Measurements from ENCODE around the gene SLC5A10. TPM values are rescaled to one million over a fixed set of nuclear protein-coding genes. Genes with fewer than 3 reads are reported as not detected.
"Not testable (repeated sequence)": the region's sequence is repeated elsewhere in the genome, so short reads cannot be mapped to it uniquely, and the experiment has no call there.

The SLC5A10 gene
- total RNA-seq, 4 donors from 2014 or later: not detected

GRCh38 chr17:18953231-18953728 lies 1.3 kb downstream of the SLC5A10 start:
- intact Hi-C loops (cut with DNase I; ENCODE audit: low total_unique reads): no loop called here
- DNase-seq: no peak
- Histone ChIP-seq H3K9me3 (no peaks in the 10 kb centered on the region), H3K36me3 (no peaks in the 10 kb centered on the region), H3K4me3 (no peak overlapping the region), H3K27me3 (no peaks in the 10 kb centered on the region), H3K27ac (no peak overlapping the region), H3K4me1 (no peaks in the 10 kb centered on the region)
- no peak for TF ChIP-seq POLR2A (IDR thresholded peaks at IDR 0.05)
- no peak for TF ChIP-seq CTCF (IDR thresholded peaks at IDR 0.05)

- Histone ChIP-seq H3K4me1 (no peaks in the 10 kb centered on the region), H3K36me3 (no peaks in the 10 kb centered on the region), H3K4me3 (no peak overlapping the region), H3K27ac (no peak overlapping the region), H3K9me3 (no peaks in the 10 kb centered on the region), H3K27me3 (no peaks in the 10 kb centered on the region)
- intact Hi-C loops (cut with DNase I; ENCODE audit: low total_unique reads): no loop called here
- DNase-seq: no peak
- TF ChIP-seq POLR2A (IDR thresholded peaks at IDR 0.05) (no peak), CTCF (IDR thresholded peaks at IDR 0.05) (no peak)
Observed at GRCh38 chr17:18954321-18954720, 2.4 kb downstream of the SLC5A10 start.

GRCh38 chr17:18955009-18955408 lies 3.0 kb downstream of the SLC5A10 start:
- Histone ChIP-seq H3K9me3 (no peaks in the 10 kb centered on the region), H3K4me3 (no peak overlapping the region), H3K27me3 (no peaks in the 10 kb centered on the region), H3K4me1 (no peaks in the 10 kb centered on the region), H3K27ac (no peak overlapping the region), H3K36me3 (no peaks in the 10 kb centered on the region)
- intact Hi-C loops (cut with DNase I; ENCODE audit: low total_unique reads): no loop called here
- no peak for DNase-seq
- no peak for TF ChIP-seq POLR2A (IDR thresholded peaks at IDR 0.05)
- TF ChIP-seq CTCF (IDR thresholded peaks at IDR 0.05): no peak

- H3K4me1 ChIP-seq; H3K27me3 ChIP-seq; intact Hi-C loops (cut with DNase I; ENCODE audit: low total_unique reads); H3K9me3 ChIP-seq; H3K27ac ChIP-seq; DNase-seq; H3K4me3 ChIP-seq; H3K36me3 ChIP-seq: not testable (repeated sequence)
Observed at GRCh38 chr17:18956021-18956420, 4.1 kb downstream of the SLC5A10 start.

- intact Hi-C loops (cut with DNase I; ENCODE audit: low total_unique reads): no loop called here
- Histone ChIP-seq H3K4me3 (no peak overlapping the region), H3K27me3 (no peaks in the 10 kb centered on the region), H3K27ac (no peak overlapping the region), H3K4me1 (peaks cover 0 to 2% of the 10 kb centered on the region in 2 donors), H3K9me3 (no peaks in the 10 kb centered on the region), H3K36me3 (no peaks in the 10 kb centered on the region)
- no peak for DNase-seq
- TF ChIP-seq POLR2A (IDR thresholded peaks at IDR 0.05) (no peak), CTCF (IDR thresholded peaks at IDR 0.05) (no peak)
Observed at GRCh38 chr17:18956581-18956980, 4.6 kb downstream of the SLC5A10 start.

- DNase-seq: no peak
- no peaks in the 10 kb centered on the region for H3K9me3 ChIP-seq
- no peak for TF ChIP-seq POLR2A (IDR thresholded peaks at IDR 0.05)
- no peak for TF ChIP-seq CTCF (IDR thresholded peaks at IDR 0.05)
- H3K4me1 ChIP-seq: peaks cover 0 to 4% of the 10 kb centered on the region in 2 donors
- intact Hi-C loops (cut with DNase I; ENCODE audit: low total_unique reads): no loop called here
- no peak overlapping the region for H3K27ac ChIP-seq
- no peaks in the 10 kb centered on the region for H3K36me3 ChIP-seq
- H3K4me3 ChIP-seq: no peak overlapping the region
- H3K27me3 ChIP-seq: no peaks in the 10 kb centered on the region
Observed at GRCh38 chr17:18957831-18958230, 5.9 kb downstream of the SLC5A10 start.
